ENCODE measurements around the gene ASAH2.

Gene ASAH2

DNA sequence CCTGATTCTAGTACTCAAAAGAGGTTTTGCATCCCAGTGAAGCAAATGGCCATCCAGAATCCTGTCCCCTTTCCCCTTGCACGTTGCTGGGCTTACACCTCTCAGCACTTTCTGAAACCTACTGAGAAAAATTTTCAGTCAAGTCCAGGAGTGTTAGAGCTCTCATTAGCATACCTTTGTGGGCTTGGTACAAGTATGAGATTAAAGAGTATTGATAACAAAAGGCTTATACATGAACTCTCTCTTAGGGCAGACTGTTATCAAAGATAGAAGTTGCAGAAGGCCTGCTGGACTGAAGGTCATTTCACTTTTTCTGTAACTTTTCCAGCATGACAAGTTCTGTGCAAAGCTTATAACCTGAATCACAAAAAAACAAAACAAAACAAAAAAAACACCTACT, at the start of gene ASAH2:
TSS of gene ASAH2 (minus strand) at position 123 of the 400 bp plus-strand sequence. CDS start 2,906 bp downstream, outside the sequence.
- TF ChIP-seq GATA2 (IDR thresholded peaks at IDR 0.05; ENCODE audit: low read depth, low read length) (no peak), GATA3 (IDR thresholded peaks at IDR 0.05; ENCODE audit: low read depth, low read length) (no peak)

DNA sequence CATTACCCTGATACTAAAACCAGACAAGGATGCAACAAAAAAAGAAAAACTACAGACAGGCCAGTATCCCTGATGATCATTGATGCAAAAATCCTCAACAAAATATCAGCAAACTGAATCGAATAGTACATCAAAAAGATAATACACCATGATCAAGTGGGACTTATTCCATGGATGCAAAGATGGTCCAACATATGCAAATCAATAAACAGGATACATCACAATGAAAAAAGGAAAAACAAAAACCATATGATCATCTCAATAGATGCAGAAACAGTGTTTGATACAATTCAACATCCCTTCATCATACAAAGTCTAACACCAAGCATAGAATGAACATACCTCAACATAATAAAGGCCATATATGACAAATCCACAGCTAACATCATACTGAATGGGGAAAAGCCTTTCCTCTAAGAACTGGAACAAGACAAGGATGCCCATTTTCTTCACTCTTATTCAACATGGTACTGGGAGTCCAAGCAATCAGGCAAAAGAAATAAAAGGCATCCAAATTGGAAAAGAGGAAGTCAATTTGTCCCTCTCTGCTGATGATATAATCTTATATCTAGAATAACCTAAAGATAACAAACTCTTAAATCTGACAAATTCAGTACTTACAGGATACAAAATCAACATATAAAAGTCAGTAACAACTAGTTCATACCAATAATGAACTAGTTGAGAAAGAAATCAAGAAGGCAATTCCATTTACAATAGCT, 48.8 kb upstream of the ASAH2 start:
- no peak for TF ChIP-seq GATA3 (IDR thresholded peaks at IDR 0.05; ENCODE audit: low read depth, low read length)
- TF ChIP-seq GATA2 (IDR thresholded peaks at IDR 0.05; ENCODE audit: low read depth, low read length), result no peak

DNA sequence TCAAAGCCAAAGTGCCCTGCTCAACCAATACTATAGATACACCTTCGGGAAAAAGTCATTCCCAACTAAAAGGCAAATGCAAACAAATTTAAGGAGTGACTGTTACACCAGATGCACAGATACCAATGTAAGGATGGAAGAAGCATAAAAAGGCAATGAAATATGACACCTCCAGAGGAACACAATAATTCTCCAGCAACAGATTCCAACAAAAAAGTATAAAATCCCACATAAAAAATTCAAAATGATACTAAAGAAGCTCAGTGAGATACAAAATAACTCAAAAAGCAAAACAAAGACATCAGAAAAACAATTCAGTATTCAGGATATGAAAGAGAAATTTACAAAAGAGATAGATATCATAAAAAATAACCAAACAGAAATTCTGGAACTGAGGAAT, 44.1 kb upstream of the ASAH2 start:
- TF ChIP-seq GATA2 (IDR thresholded peaks at IDR 0.05; ENCODE audit: low read depth, low read length) (no peak), GATA3 (IDR thresholded peaks at IDR 0.05; ENCODE audit: low read depth, low read length) (no peak)

DNA sequence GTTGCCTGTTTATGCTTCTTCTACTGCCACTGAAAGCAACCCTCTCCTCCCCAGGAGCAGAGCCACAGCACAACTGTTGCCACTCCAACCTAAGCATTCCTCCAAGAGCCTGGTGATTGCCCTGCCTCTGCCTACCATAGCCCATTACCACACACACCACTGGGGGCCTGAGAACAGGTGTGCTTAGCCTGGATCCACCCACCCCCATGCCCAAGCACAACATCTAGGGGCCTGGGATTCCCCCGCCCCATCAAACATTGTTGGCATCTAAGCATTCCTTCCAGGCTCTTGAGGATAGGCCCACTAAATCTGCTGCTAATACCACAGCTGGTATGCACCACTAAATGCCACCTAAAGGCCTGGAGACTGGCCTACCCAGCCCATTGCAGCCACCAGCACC, 43.3 kb upstream of the ASAH2 start:
- TF ChIP-seq GATA2 (IDR thresholded peaks at IDR 0.05; ENCODE audit: low read depth, low read length) (no peak), GATA3 (IDR thresholded peaks at IDR 0.05; ENCODE audit: low read depth, low read length) (no peak)

DNA sequence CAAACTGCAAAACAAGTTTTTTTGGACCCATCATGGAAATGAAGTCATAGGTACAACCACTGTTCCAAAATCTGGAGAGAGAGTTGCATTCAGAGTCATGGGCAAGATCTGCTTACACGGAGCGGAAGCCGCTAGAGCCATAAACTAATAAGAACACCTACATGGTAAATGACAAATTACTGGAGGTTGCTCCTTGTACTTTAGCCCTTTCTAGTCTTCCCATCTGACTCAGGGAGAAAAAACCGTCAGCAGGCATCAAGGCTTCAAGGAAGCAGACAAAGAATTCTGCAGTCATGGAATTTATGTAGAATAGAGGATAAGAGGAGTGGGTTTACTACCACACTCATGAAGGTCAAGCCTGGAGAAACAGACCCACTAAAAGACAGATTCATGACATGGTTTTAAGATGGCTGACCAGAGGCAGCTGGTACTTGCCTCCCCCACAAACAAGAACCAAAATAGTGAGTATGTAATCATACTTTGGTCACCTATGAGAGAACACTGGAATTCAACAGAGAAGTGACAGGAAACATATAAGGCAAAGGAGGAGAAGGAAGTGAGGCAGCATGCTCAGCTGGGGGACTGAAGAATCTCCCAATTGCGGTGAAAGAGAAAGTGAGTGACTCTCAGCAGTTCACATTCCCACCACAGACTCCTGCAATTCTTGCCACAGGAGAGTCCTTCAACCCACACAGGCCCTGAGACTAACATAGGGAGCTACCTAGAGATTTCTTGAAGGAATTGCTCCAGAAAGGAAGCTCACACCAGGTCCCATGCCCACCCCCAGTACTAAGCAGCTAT, 42.4 kb upstream of the ASAH2 start:
- TF ChIP-seq GATA2 (IDR thresholded peaks at IDR 0.05; ENCODE audit: low read depth, low read length), result no peak
- TF ChIP-seq GATA3 (IDR thresholded peaks at IDR 0.05; ENCODE audit: low read depth, low read length), result no peak

DNA sequence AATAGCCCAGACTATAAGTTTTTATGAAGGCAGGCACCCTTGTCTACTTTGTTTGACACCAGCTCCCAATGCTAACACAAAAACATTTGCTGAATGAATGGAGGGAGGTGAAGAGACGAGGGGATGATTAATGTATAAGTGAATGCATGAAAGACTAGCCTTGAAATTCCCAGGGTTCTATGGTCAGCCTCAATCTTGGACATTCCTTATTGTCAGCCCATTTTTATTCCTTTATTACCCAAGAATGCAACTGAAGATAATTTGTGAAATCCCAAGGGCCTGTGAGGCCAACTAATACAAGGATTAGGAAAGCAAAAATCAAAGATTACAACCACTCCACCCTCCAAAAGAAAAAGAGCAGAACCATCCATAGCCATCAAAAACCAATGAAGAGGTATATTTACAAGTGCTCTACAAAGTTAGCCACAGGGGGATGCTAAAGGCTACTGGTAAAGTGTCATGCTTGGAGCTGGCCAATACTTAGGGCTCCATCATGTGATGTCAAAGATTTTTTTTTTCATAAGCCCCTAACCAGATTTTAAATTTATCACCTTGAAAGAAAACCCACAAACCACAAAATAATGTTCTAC, 40.0 kb upstream of the ASAH2 start:
- no peak for TF ChIP-seq GATA2 (IDR thresholded peaks at IDR 0.05; ENCODE audit: low read depth, low read length)
- no peak for TF ChIP-seq GATA3 (IDR thresholded peaks at IDR 0.05; ENCODE audit: low read depth, low read length)

DNA sequence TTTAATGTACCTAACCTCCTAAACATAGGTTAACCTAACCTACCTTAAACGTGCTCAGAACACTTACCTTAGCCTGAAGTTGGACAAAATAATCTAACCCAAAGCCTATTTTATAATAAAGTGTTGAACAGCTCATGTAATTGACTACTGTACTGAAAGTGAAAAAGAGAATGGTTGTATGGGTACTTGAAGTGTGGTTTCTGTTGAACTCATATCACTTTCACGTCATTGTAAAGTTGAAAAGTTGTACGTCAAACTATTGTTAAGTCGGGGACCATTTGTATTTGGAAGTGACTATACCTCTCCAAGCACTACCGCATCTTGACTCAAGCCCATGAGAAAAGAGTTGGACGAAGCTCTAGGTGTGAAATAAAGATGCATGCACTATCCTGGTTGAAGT, 37.9 kb upstream of the ASAH2 start:
- TF ChIP-seq GATA2 (IDR thresholded peaks at IDR 0.05; ENCODE audit: low read depth, low read length) (no peak), GATA3 (IDR thresholded peaks at IDR 0.05; ENCODE audit: low read depth, low read length) (no peak)

DNA sequence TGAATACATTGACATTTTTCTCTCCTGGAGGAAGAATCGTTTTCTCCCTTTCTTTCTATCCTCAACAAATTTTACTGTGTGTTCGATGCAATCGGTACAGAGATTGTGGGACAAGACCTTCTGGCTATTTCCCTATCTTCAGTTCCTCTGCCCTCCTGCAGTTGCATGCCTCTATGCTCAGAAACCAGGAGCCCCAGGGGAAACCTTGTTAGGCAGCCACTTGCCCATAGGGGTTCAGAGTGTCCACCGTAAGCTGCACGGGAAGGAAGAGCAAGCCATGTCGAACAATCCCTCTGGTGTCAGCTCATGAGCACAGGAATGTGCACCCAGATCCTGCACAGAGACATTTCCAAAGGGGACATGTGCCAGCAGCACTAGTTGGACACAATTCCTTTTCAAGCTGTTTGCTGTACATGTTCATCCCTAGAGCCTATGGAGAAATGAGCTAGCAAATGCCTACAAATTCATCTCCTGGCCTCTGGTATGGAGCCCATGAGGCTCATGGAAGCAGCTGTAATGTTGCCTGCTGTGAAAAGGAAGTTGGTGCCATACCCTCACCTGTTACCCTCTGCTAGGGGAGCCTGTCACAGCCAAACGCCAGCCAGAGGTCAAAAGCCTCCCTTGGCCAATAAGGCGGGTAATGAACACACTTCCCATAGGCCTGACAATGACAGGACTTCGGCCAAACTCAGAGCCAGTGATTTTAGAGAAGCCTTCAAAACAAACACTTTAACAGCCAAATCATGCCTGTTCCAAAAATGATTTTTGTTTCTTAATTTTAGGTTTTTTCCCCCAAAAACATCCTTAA, 35.9 kb upstream of the ASAH2 start:
- TF ChIP-seq GATA2 (IDR thresholded peaks at IDR 0.05; ENCODE audit: low read depth, low read length), result no peak
- TF ChIP-seq GATA3 (IDR thresholded peaks at IDR 0.05; ENCODE audit: low read depth, low read length), result no peak

DNA sequence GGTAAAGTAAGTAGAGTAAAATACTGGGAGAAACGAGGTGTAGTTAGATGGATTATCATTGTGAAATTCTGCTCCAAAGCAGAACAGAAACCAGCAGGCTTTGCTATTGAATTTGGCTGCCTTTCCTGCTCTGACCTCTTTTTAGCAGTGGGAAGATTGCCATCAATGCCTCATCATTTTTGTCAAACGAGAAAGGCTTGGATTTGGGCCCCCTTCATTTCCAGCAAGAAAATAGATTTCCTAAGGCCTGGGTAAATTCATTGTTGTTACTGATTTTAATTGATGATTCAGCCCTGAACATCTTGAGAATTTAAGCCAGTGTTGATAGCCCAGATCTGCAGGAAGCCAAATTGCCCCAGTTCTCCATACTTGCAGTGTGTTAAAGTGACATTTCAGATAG, 35.2 kb upstream of the ASAH2 start:
- no peak; the same call in 1 of the 2 replicates for TF ChIP-seq GATA2 (IDR thresholded peaks at IDR 0.05; ENCODE audit: low read depth, low read length)
- TF ChIP-seq GATA3 (IDR thresholded peaks at IDR 0.05; ENCODE audit: low read depth, low read length), result no peak

DNA sequence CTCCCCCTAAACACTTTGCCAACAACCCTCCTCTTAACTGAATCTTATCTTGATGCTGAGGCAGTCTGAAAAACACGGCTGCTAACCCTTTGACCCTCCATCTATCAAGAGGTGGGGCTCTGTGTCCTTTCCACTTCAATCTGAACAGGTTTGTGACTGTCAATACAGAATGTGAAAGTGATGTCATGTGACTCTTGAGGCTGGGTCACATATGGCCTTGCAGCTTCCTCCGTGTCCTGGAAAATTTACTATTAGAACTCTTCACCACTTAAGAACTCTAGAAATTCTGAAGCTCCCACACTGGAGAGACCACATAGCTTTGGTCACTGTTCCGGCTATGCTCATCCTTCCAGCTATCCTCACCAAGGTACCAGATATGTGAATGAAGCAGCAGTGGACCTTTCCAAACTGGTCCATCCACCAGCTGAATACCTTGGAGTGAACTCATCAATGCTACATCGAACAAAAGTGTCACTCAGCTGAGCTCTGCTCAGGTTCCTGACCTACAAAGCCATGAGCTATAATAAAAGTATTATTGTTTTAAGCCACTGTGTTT, 30.7 kb upstream of the ASAH2 start:
- TF ChIP-seq GATA2 (IDR thresholded peaks at IDR 0.05; ENCODE audit: low read depth, low read length) (no peak), GATA3 (IDR thresholded peaks at IDR 0.05; ENCODE audit: low read depth, low read length) (no peak)

DNA sequence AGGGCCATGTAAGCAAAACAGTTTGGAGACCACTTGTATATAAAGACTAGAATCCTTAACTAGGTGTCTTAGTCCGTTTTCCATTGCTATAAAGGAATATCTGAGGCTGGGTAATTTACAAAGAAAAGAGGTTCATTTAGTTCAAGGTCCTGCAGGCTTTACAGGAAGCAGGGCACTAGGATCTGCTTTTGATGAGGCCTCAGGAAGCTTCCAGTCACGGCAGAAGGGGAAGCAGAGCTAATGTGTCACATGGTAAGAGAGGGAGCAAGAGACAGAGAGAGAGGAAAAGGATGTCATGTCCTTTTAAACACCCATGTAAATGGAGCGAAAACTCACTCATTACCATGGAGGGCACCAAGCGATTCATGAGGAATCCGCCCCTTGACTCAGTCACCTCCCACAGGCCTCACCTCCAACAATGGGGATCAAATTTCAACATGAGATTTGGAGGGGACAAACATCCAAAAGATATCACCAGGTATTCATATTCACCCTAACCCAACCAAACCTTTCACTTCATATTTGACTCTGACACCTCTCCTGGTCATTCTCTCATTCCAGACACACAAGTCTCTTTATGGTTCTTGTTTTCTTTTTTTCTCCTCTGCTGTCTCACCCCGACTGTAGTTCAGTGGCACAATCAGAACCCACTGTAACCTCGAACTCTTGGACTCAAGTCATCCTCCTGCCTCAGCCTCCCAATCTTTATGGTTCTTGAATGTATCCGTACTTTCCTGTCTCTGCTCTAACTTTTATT, 30.1 kb upstream of the ASAH2 start:
- no peak for TF ChIP-seq GATA2 (IDR thresholded peaks at IDR 0.05; ENCODE audit: low read depth, low read length)
- TF ChIP-seq GATA3 (IDR thresholded peaks at IDR 0.05; ENCODE audit: low read depth, low read length), result no peak

DNA sequence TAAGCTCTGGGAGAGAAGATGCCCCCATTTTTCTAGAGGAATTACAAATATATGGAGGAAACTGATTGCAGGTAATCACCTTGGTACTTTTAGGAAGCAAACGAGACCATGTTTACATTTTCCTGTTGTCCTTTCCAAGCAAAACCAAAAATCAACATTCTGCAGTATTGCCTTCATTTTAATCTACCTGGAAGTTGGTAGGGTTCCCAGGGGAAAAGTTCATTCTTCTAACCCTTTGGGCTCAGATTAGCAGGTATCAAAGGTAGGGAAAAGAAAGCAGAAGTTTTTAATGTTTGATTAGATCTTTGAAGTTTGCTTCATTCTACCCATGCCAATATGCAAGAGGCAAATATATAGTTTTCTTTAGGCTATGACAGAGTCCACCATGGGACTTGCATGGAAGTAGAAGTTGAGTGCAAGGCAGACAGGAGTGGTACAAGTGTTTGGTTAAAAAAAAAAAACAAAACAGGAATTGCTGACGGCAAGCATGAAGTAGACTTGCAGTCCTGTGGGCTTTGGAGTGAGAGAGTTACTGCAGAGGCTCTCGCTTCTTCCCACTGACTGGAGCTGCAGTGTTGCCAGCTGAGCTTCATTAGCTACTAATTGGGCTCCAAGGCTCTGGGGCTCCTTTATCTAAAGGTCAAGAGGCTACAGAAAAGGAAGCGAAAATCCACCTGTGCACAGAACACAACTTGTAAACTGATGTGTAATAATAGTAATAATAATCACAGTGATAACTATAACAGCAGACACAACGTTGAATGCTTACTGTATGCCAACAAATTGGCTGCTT, 28.9 kb upstream of the ASAH2 start:
- TF ChIP-seq GATA2 (IDR thresholded peaks at IDR 0.05; ENCODE audit: low read depth, low read length), result no peak
- no peak for TF ChIP-seq GATA3 (IDR thresholded peaks at IDR 0.05; ENCODE audit: low read depth, low read length)

All from SH-SY5Y (cell line).